GM19438 (cell line): ENCODE measurements around the gene PLXNA1.

Experiments
- ATAC-seq: cut with Tn5 transposase; IDR thresholded peaks from one replicate; pipeline ENCODE4 v1.9.1; 2021; ENCODE audit warnings: low read depth; ENCODE audit not compliant: unreplicated experiment

PLXNA1 gene

GRCh38 chr3:126985132-126985985, 2.4 kb downstream of the PLXNA1 start:
- ATAC-seq = no peak

GRCh38 chr3:126986001-126986400, 3.1 kb downstream of the PLXNA1 start:
- ATAC-seq = no peak

- no peak for ATAC-seq
These were observed 4.2 kb downstream of the PLXNA1 start for GRCh38 chr3:126987129-126987528.

GRCh38 chr3:126987596-126987995, 4.7 kb downstream of the PLXNA1 start:
- no peak for ATAC-seq

- ATAC-seq = no peak
These were observed 5.6 kb downstream of the PLXNA1 start for GRCh38 chr3:126988451-126989021.

GRCh38 chr3:126989316-126990023, 6.6 kb downstream of the PLXNA1 start:
- no peak for ATAC-seq

- ATAC-seq = no peak
These were observed 7.2 kb downstream of the PLXNA1 start for GRCh38 chr3:126990024-126990700.

- no peak for ATAC-seq
These were observed 8.0 kb downstream of the PLXNA1 start for GRCh38 chr3:126990890-126991289.

GRCh38 chr3:126991366-126992200, 8.7 kb downstream of the PLXNA1 start:
- no peak for ATAC-seq

GRCh38 chr3:126992216-126992615, 9.3 kb downstream of the PLXNA1 start:
- no peak for ATAC-seq

- ATAC-seq = no peak
These were observed 9.9 kb downstream of the PLXNA1 start for GRCh38 chr3:126992776-126993175.

GRCh38 chr3:126993436-126993835, 10.5 kb downstream of the PLXNA1 start:
- ATAC-seq = no peak

- no peak for ATAC-seq
These were observed 11.8 kb downstream of the PLXNA1 start for GRCh38 chr3:126994661-126995245.

GRCh38 chr3:126995254-126995780, 12.4 kb downstream of the PLXNA1 start:
- no peak for ATAC-seq

- ATAC-seq = no peak
These were observed 13.1 kb downstream of the PLXNA1 start for GRCh38 chr3:126995926-126996512.

GRCh38 chr3:126996905-126997304, 14.0 kb downstream of the PLXNA1 start:
- ATAC-seq = no peak

- ATAC-seq = no peak
These were observed 14.6 kb downstream of the PLXNA1 start for GRCh38 chr3:126997455-126998038.

GRCh38 chr3:126998320-126998719, 15.4 kb downstream of the PLXNA1 start:
- ATAC-seq = no peak

- no peak for ATAC-seq
These were observed 15.8 kb downstream of the PLXNA1 start for GRCh38 chr3:126998728-126999127.
